Karpas-422 (cell line): ENCODE measurements around the gene CRYBG1. TPM values are rescaled to one million over a fixed set of nuclear protein-coding genes. Genes with fewer than 3 reads are reported as not detected.

Source experiments
- DNase-seq: peaks from one replicate; pipeline ENCODE4 v3.0.0-alpha.2; 2015
- H2AFZ ChIP-seq: fragments of 200-600 bp; sonication (generic); 2 replicates; pipeline ENCODE4 v1.6.1; 2014; ENCODE audit warnings: antibody characterized with exemption, low read length, mixed read lengths
- H3K27ac ChIP-seq: fragments of 200-600 bp; sonication (generic); 2 replicates; pipeline ENCODE4 v1.5.1; 2014; ENCODE audit warnings: mild to moderate bottlenecking, low read length, moderate library complexity
- H3K27me3 ChIP-seq: fragments of 200-600 bp; sonication (generic); 2 replicates; pipeline ENCODE4 v1.6.1; 2014; ENCODE audit warnings: low read length, mixed read lengths
- H3K36me3 ChIP-seq: fragments of 200-600 bp; sonication (generic); 2 replicates; pipeline ENCODE4 v1.6.1; 2014; ENCODE audit warnings: low read length, mixed read lengths; ENCODE audit not compliant: insufficient read depth
- H3K4me1 ChIP-seq: fragments of 200-600 bp; sonication (generic); 2 replicates; pipeline ENCODE4 v1.6.1; 2014; ENCODE audit warnings: mild to moderate bottlenecking, low read length, mixed read lengths
- H3K4me2 ChIP-seq: fragments of 200-600 bp; sonication (generic); 2 replicates; pipeline ENCODE4 v1.6.1; 2014; ENCODE audit warnings: low read length, low read depth, mild to moderate bottlenecking; ENCODE audit not compliant: poor library complexity, severe bottlenecking
- H3K4me3 ChIP-seq: fragments of 200-600 bp; sonication (generic); 2 replicates; pipeline ENCODE4 v1.5.1; 2014; ENCODE audit warnings: mild to moderate bottlenecking, antibody characterized with exemption, low read length, mixed read lengths
- H3K79me2 ChIP-seq: fragments of 200-600 bp; sonication (generic); 2 replicates; pipeline ENCODE4 v1.6.1; 2014; ENCODE audit warnings: mild to moderate bottlenecking, low read length, mixed read lengths
- H3K9ac ChIP-seq: fragments of 200-600 bp; sonication (generic); 2 replicates; pipeline ENCODE4 v1.6.0; 2014; ENCODE audit warnings: low read length
- H3K9me2 ChIP-seq: fragments of 200-600 bp; sonication (generic), shearing (Covaris generic); replicated peaks from 2 replicates; pipeline ENCODE4 v1.6.0; 2014; ENCODE audit warnings: mild to moderate bottlenecking, low read length, moderate library complexity; ENCODE audit not compliant: insufficient read depth
- H3K9me3 ChIP-seq: fragments of 300-700, 200-600 bp; sonication (generic); 2 replicates; pipeline ENCODE4 v1.6.1; 2014; ENCODE audit warnings: low read length, mixed read lengths
- H4K20me1 ChIP-seq: fragments of 200-600 bp; sonication (generic); 2 replicates; pipeline ENCODE4 v1.6.1; 2014; ENCODE audit warnings: mild to moderate bottlenecking, antibody characterized with exemption, low read length, low read depth; ENCODE audit not compliant: insufficient read depth
- total RNA-seq: library from RNA; depleted of rRNA; stranded (reverse); fragments of >200 nt; shearing (Covaris generic); gene quantifications from 2 replicates; pipeline ENCODE4 v1.2.3, GENCODE V29; 2014; ENCODE audit warnings: low replicate concordance

Gene CRYBG1
- total RNA-seq, 1 experiment from 2014 or later = 39.3 TPM

- no peak overlapping the region for H3K9ac ChIP-seq
- H3K36me3 ChIP-seq = no peaks in the 10 kb centered on the region
- no peak overlapping the region for H3K27ac ChIP-seq
- peaks cover 17% of the 10 kb centered on the region for H3K4me1 ChIP-seq
- H3K4me2 ChIP-seq = no peak overlapping the region
- H3K79me2 ChIP-seq = no peaks in the 10 kb centered on the region
- H2AFZ ChIP-seq = no peak overlapping the region
- no peaks in the 10 kb centered on the region for H3K9me3 ChIP-seq
- no peaks in the 10 kb centered on the region for H4K20me1 ChIP-seq
- H3K9me2 ChIP-seq = no peaks in the 10 kb centered on the region
- no peak overlapping the region for H3K4me3 ChIP-seq
- H3K27me3 ChIP-seq = no peaks in the 10 kb centered on the region
- no peak for DNase-seq
These were observed 113.9 kb downstream of the CRYBG1 start for GRCh38 chr6:106474466-106474865.

DNA sequence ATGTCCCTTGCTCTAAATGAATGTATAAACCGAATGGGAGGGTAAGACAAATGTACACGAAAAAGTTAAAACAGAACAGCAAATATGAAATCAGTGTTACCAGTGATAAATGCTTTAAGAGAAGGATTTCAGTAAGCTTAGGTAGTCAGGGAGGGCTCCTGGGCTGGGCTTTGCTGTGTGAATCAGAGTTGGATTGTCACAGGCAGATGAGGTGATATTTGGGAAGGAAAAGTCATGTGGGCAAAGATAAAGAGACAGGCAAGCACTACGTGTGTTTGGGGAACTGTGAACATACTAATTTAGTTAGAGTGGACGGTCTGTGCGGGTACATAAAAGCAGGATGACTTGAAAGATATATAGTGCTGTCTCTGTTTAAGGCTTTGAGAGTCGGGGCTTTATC is 114.8 kb downstream of the CRYBG1 start:
- DNase-seq = no peak
- no peaks in the 10 kb centered on the region for H3K27me3 ChIP-seq
- H3K36me3 ChIP-seq = no peaks in the 10 kb centered on the region
- H3K79me2 ChIP-seq = no peaks in the 10 kb centered on the region
- H3K4me2 ChIP-seq = no peak overlapping the region
- H3K4me1 ChIP-seq = peaks cover 20% of the 10 kb centered on the region
- no peaks in the 10 kb centered on the region for H3K9me3 ChIP-seq
- no peak overlapping the region for H3K4me3 ChIP-seq
- H4K20me1 ChIP-seq = no peaks in the 10 kb centered on the region
- H3K27ac ChIP-seq = no peak overlapping the region
- H3K9me2 ChIP-seq = no peaks in the 10 kb centered on the region
- peak overlapping the region; percentile 18; the same call in 1 of the 2 replicates for H2AFZ ChIP-seq
- no peak overlapping the region for H3K9ac ChIP-seq

DNA sequence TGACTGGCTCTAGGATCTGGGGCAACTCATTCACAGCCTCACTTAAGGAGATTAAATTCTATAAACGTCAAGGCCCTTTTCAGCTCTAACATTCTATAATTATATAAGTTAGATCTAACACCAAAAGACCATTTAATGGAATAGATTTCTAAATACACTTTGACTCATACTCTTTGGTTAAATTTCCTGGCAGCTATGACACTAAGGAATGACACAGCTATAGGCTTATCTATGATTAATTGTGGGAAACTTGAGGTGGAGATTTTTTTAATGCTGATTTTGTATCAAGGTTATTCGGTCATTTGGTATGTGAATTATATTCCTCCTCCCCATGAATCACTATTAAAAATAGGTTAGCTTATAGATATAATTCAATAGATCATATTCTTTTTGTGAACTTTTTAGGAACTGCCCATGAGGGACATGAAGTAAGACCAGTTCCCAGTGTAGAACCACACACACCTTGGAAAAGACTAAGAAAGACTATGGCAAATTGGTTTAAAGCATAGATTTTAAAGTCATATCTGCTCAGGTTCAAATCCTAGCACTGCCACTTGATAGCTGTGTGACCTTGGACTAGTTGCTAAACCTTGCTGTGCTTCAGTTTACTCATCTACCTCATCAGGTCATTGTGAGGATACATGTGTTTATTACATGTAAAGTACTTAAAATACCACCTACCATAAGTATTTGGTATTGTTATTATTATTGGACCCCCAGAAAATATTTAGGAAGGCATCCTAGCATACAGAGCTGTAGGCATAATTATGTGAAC is 116.0 kb downstream of the CRYBG1 start:
- Histone ChIP-seq H3K27ac (no peak overlapping the region), H3K36me3 (no peaks in the 10 kb centered on the region), H3K9ac (no peak overlapping the region), H3K4me2 (no peak overlapping the region), H3K4me3 (no peak overlapping the region), H3K9me3 (no peaks in the 10 kb centered on the region), H4K20me1 (no peaks in the 10 kb centered on the region), H3K4me1 (peaks cover 15% of the 10 kb centered on the region), H3K79me2 (no peaks in the 10 kb centered on the region), H3K9me2 (no peaks in the 10 kb centered on the region), H2AFZ (no peak overlapping the region), H3K27me3 (no peaks in the 10 kb centered on the region)
- no peak for DNase-seq

DNA sequence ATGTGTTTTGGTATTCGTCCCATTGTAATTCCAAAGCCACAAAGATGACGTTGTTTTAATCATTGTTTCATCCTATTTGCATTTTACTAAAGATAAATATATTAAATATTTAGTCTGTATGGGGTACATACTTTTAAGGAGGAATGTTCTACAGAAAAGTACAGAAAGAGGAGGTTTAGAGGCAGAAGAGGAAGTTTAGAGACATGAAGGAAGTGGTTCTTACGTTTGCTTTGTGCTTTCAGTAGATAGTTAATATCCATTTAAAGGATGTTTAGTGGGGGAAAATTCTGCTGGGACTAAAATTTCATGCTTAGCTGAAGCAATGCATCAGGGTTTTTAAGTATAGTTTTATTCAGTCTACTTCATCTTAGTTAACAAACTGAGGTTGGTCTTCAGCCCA is 116.6 kb downstream of the CRYBG1 start:
- no peak overlapping the region for H3K9ac ChIP-seq
- H4K20me1 ChIP-seq = no peaks in the 10 kb centered on the region
- no peaks in the 10 kb centered on the region for H3K79me2 ChIP-seq
- H3K27ac ChIP-seq = no peak overlapping the region
- no peak overlapping the region for H2AFZ ChIP-seq
- no peaks in the 10 kb centered on the region for H3K9me3 ChIP-seq
- no peak for DNase-seq
- H3K9me2 ChIP-seq = no peaks in the 10 kb centered on the region
- H3K4me1 ChIP-seq = peaks cover 12% of the 10 kb centered on the region; the same call in 1 of the 2 replicates
- H3K36me3 ChIP-seq = no peaks in the 10 kb centered on the region
- no peak overlapping the region for H3K4me2 ChIP-seq
- H3K27me3 ChIP-seq = no peaks in the 10 kb centered on the region
- no peak overlapping the region for H3K4me3 ChIP-seq

- Histone ChIP-seq H2AFZ (no peak overlapping the region), H3K4me2 (no peak overlapping the region), H4K20me1 (no peaks in the 10 kb centered on the region), H3K9me2 (no peaks in the 10 kb centered on the region), H3K9ac (no peak overlapping the region), H3K36me3 (no peaks in the 10 kb centered on the region), H3K79me2 (no peaks in the 10 kb centered on the region), H3K9me3 (no peaks in the 10 kb centered on the region), H3K4me3 (no peak overlapping the region), H3K4me1 (peaks cover 12% of the 10 kb centered on the region; the same call in 1 of the 2 replicates), H3K27me3 (no peaks in the 10 kb centered on the region), H3K27ac (no peak overlapping the region)
- peak; percentile 39 for DNase-seq
These were observed 117.3 kb downstream of the CRYBG1 start for GRCh38 chr6:106477790-106478189.

DNA sequence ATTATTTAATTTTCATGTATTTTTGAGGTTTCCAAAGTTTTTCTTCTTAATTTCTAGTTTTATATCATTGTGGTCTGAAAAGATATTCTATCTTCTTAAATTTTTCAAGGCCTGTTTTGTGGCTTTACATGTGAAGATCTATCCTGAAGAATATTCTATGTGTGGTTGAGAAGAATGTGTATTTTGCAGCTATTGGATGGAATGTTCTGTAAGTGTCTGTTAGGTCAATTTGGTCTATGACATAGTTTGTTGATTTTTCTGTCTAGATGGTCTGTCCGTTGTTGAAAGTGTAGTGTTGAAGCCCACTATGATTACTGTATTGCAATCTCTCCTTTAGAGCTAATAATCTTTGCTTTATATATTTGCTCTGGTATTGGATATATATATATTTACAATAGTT is 125.7 kb downstream of the CRYBG1 start:
- no peak overlapping the region for H3K27ac ChIP-seq
- no peak overlapping the region for H3K9ac ChIP-seq
- H3K9me2 ChIP-seq = no peaks in the 10 kb centered on the region
- H3K4me3 ChIP-seq = no peak overlapping the region
- H2AFZ ChIP-seq = no peak overlapping the region
- H3K79me2 ChIP-seq = no peaks in the 10 kb centered on the region
- H3K36me3 ChIP-seq = no peaks in the 10 kb centered on the region
- no peak for DNase-seq
- H3K27me3 ChIP-seq = no peaks in the 10 kb centered on the region
- no peaks in the 10 kb centered on the region for H3K9me3 ChIP-seq
- no peak overlapping the region for H3K4me2 ChIP-seq
- no peaks in the 10 kb centered on the region for H4K20me1 ChIP-seq
- no peaks in the 10 kb centered on the region for H3K4me1 ChIP-seq

GRCh38 chr6:106488494-106489370 is 128.2 kb downstream of the CRYBG1 start:
- Histone ChIP-seq H3K4me1 (no peaks in the 10 kb centered on the region), H3K9me2 (no peaks in the 10 kb centered on the region), H3K36me3 (no peaks in the 10 kb centered on the region), H2AFZ (no peak overlapping the region), H3K9ac (no peak overlapping the region), H3K9me3 (no peaks in the 10 kb centered on the region), H4K20me1 (no peaks in the 10 kb centered on the region), H3K27ac (no peak overlapping the region), H3K79me2 (no peaks in the 10 kb centered on the region), H3K4me2 (no peak overlapping the region), H3K27me3 (no peaks in the 10 kb centered on the region), H3K4me3 (no peak overlapping the region)
- peak; percentile 7 for DNase-seq

- Histone ChIP-seq H3K9ac (no peak overlapping the region), H4K20me1 (no peaks in the 10 kb centered on the region), H3K4me1 (peaks cover 3% of the 10 kb centered on the region), H2AFZ (no peak overlapping the region), H3K79me2 (no peaks in the 10 kb centered on the region), H3K9me3 (no peaks in the 10 kb centered on the region), H3K27me3 (no peaks in the 10 kb centered on the region), H3K27ac (no peak overlapping the region), H3K4me3 (no peak overlapping the region), H3K36me3 (no peaks in the 10 kb centered on the region), H3K4me2 (no peak overlapping the region), H3K9me2 (no peaks in the 10 kb centered on the region)
- peak; percentile 17 for DNase-seq
These were observed 129.5 kb downstream of the CRYBG1 start for GRCh38 chr6:106490030-106490429.
